Mesendoderm (in vitro differentiated cells): Measurements from ENCODE around the gene PHLPP1.

Experiments used
- DNase-seq: peaks from one replicate; pipeline ENCODE4 v3.0.0; 2013
- H2AK5ac ChIP-seq: 2 replicates; pipeline ENCODE4 v1.6.1; 2013; ENCODE audit warnings: low read length, inconsistent platforms
- H2BK120ac ChIP-seq: 2 replicates; pipeline ENCODE4 v1.6.1; 2013; ENCODE audit warnings: low read depth, mild to moderate bottlenecking, low read length, moderate library complexity, mixed read lengths
- H2BK15ac ChIP-seq: replicated peaks from 2 replicates; pipeline ENCODE4 v1.6.1; 2013; ENCODE audit warnings: low read depth, mild to moderate bottlenecking, moderate library complexity
- H2BK5ac ChIP-seq: 2 replicates; pipeline ENCODE4 v1.6.1; 2013; ENCODE audit warnings: low read length, inconsistent platforms
- H3K18ac ChIP-seq: 2 replicates; pipeline ENCODE4 v1.6.1; 2013; ENCODE audit warnings: mild to moderate bottlenecking, low read length, mixed read lengths
- H3K23ac ChIP-seq: one replicate; pipeline ENCODE4 v1.6.1; 2013; ENCODE audit warnings: low read length
- H3K27ac ChIP-seq: 2 replicates; pipeline ENCODE4 v1.5.1; 2013; ENCODE audit warnings: low read depth, mild to moderate bottlenecking, inconsistent platforms, low read length, moderate library complexity
- H3K27me3 ChIP-seq: 2 replicates; pipeline ENCODE4 v1.6.1; 2013; ENCODE audit warnings: low read length, control low read depth, mild to moderate bottlenecking, inconsistent platforms; ENCODE audit not compliant: insufficient read depth, poor library complexity
- H3K36me3 ChIP-seq: 2 replicates; pipeline ENCODE4 v1.6.1; 2013; ENCODE audit warnings: low read length, inconsistent platforms; ENCODE audit not compliant: control insufficient read depth, insufficient read depth
- H3K4ac ChIP-seq: one replicate; pipeline ENCODE4 v1.6.1; 2013; ENCODE audit warnings: low read depth, mild to moderate bottlenecking, low read length, moderate library complexity
- H3K4me1 ChIP-seq: 2 replicates; pipeline ENCODE4 v1.6.1; 2013; ENCODE audit warnings: low read depth, low read length, inconsistent platforms; ENCODE audit not compliant: control insufficient read depth
- H3K4me2 ChIP-seq: 2 replicates; pipeline ENCODE4 v1.6.1; 2013; ENCODE audit warnings: low read length
- H3K4me3 ChIP-seq: 2 replicates; pipeline ENCODE4 v1.5.1; 2013; ENCODE audit warnings: mild to moderate bottlenecking, low read length
- H3K56ac ChIP-seq: one replicate; pipeline ENCODE4 v1.6.1; 2013; ENCODE audit warnings: low read length
- H3K79me1 ChIP-seq: 2 replicates; pipeline ENCODE4 v1.6.1; 2013; ENCODE audit warnings: low read length, inconsistent platforms
- H3K79me2 ChIP-seq: 2 replicates; pipeline ENCODE4 v1.6.1; 2013; ENCODE audit warnings: mild to moderate bottlenecking, low read length; ENCODE audit not compliant: control insufficient read depth, insufficient read depth
- H3K9ac ChIP-seq: 2 replicates; pipeline ENCODE4 v1.6.1; 2013; ENCODE audit warnings: low read length, inconsistent platforms
- H4K5ac ChIP-seq: one replicate; pipeline ENCODE4 v1.6.1; 2013; ENCODE audit warnings: low read length
- H4K8ac ChIP-seq: one replicate; pipeline ENCODE4 v1.6.1; 2013; ENCODE audit warnings: low read depth, mild to moderate bottlenecking, control low read depth, low read length, moderate library complexity
- WGBS: extraction: QIAGEN DNeasy Blood & Tissue Kit; methylation state at CpG from one replicate; pipeline ENCODE4 v1.1.7; 2013; ENCODE audit warnings: low lambda C conversion rate, missing lambda C conversion rate; ENCODE audit not compliant: insufficient coverage; ENCODE audit errors: extremely low coverage; 5-methylcytosine and 5-hydroxymethylcytosine counted together

PHLPP1 gene

DNA sequence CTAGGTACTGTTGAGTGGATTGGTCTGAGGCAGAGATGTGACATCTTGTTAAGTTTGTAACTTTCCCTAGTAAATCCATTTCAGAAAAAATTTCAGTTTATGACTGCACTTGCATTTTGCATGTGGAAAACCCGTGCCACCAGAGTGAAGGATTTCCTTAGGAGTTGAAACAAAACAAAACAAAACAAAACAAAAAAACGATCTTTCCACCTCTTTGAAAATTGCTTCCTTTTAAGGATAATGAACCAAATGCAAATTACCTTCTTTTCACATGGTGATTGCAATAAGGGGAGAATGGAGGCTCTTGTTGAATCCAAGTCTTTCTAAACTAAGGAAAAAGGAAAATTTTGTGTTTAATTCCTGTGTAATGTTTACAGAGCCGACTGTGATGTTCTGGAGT, 43.2 kb downstream of the PHLPP1 start:
- Histone ChIP-seq H3K27ac (no peak overlapping the region), H3K4me2 (no peak overlapping the region), H4K5ac (no peak overlapping the region), H2BK15ac (no peak overlapping the region), H3K4me1 (peaks cover 14% of the 10 kb centered on the region), H2BK5ac (no peak overlapping the region), H2AK5ac (no peak overlapping the region), H3K56ac (peak overlapping the region; percentile 43), H3K4ac (no peak overlapping the region), H3K27me3 (no peaks in the 10 kb centered on the region), H3K9ac (no peak overlapping the region), H2BK120ac (no peak overlapping the region), H3K4me3 (no peak overlapping the region), H3K79me1 (peaks cover 8% of the 10 kb centered on the region), H3K36me3 (no peaks in the 10 kb centered on the region), H4K8ac (no peak overlapping the region), H3K23ac (no peak overlapping the region), H3K18ac (no peak overlapping the region), H3K79me2 (peaks cover 69% of the 10 kb centered on the region)
- no peak for DNase-seq
- WGBS, result 100% methylated on average over 1 of the region's 3 CpGs

DNA sequence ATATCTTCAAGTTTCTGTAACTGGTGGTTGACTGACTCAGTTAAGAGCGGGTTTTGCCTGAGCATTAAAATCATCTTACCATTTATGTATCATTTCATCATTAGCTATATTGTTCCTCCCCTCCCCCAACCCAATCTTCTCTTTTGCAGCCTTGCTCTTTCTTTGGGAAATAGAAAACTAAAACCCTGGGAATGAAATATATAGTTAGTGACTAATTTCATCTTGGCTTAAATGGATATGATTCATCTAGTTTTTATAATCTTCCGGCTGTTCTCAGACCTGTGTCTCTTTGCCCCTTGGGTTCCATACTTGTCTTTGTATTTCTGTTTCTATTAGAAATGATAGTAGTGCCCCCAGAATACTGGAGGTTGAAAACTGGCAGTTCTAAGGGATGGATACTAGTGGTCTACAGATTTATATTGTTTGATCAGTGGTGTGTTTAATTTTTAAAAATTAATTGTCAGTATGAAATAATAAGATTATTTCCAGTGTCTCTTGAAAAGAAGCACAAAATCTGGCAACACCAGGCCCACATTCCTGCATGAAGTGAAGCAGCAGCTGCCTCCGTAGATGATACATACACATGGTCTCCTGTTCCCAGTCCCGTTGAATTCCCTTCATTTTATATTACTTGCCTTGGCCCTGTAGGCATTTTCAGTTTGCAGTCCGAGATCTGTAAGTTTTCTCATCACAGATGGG, 44.5 kb downstream of the PHLPP1 start:
- H3K79me2 ChIP-seq, result peaks cover 67% of the 10 kb centered on the region
- DNase-seq, result peak; percentile 71
- no CpG with 5 or more reads among the region's 5 CpGs for WGBS
- no peak overlapping the region for H2BK120ac ChIP-seq
- no peak overlapping the region for H4K8ac ChIP-seq
- no peaks in the 10 kb centered on the region for H3K27me3 ChIP-seq
- H3K4me3 ChIP-seq, result no peak overlapping the region
- peaks cover 10% of the 10 kb centered on the region for H3K4me1 ChIP-seq
- no peak overlapping the region for H4K5ac ChIP-seq
- peaks cover 4% of the 10 kb centered on the region for H3K79me1 ChIP-seq
- H3K9ac ChIP-seq, result peak overlapping the region; percentile 9
- H2BK15ac ChIP-seq, result no peak overlapping the region
- H3K36me3 ChIP-seq, result no peaks in the 10 kb centered on the region
- H2AK5ac ChIP-seq, result no peak overlapping the region
- H3K27ac ChIP-seq, result peak overlapping the region; percentile 68
- H3K23ac ChIP-seq, result no peak overlapping the region
- H3K56ac ChIP-seq, result peak overlapping the region; percentile 54
- no peak overlapping the region for H2BK5ac ChIP-seq
- H3K4ac ChIP-seq, result peak overlapping the region; percentile 55
- H3K18ac ChIP-seq, result peak overlapping the region; percentile 39
- peak overlapping the region; percentile 10 for H3K4me2 ChIP-seq

DNA sequence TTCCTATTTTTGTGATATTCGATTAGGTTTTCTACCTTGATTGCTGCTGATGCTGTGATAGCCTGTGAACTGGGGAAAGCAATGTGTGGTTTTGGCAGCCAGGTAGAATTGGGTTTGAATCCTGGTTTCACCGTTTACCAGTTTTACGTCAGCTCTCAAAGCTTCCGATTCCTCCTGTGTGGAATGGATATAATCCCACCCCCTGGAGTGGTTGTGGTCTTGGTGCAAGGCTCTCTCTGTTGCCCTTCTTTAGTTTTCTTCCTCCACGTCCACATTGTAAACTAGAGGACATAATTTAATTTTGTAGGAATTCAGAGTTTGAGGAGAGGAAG, 45.0 kb downstream of the PHLPP1 start:
- Histone ChIP-seq H3K23ac (no peak overlapping the region), H3K4me2 (peak overlapping the region; percentile 10)

DNA sequence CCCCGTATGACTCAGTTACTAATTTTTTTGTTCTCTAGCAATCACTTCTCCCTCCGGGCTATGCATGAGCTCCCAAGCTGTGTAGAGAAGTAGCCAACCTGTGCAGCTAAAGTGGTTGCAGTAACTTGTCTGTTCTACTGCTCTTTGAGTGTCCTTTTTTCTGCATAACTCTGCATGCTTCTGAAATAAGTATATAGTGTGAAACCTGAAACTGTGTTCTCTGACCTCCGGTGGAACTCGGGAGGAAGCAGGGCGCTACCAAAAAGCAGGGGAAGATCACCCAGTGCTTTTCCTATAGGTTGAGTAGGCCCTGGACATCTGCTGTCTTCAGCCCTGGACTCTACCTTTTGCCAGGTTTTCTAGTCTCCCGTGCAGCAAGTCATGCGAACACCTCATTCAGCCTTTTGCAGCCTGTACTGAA, 47.8 kb downstream of the PHLPP1 start:
- peaks cover 7% of the 10 kb centered on the region for H3K4me1 ChIP-seq
- H3K56ac ChIP-seq, result no peak overlapping the region
- no peak overlapping the region for H3K4me2 ChIP-seq
- H3K4me3 ChIP-seq, result no peak overlapping the region
- no peaks in the 10 kb centered on the region for H3K36me3 ChIP-seq
- H3K79me1 ChIP-seq, result peaks cover 3% of the 10 kb centered on the region
- no peaks in the 10 kb centered on the region for H3K27me3 ChIP-seq
- no peak overlapping the region for H4K5ac ChIP-seq
- no peak overlapping the region for H3K27ac ChIP-seq
- WGBS, result no CpG with 5 or more reads among the region's 7 CpGs
- H3K9ac ChIP-seq, result no peak overlapping the region
- peaks cover 61% of the 10 kb centered on the region for H3K79me2 ChIP-seq
- H2BK5ac ChIP-seq, result no peak overlapping the region
- H3K4ac ChIP-seq, result no peak overlapping the region
- H3K23ac ChIP-seq, result no peak overlapping the region
- no peak overlapping the region for H2BK120ac ChIP-seq
- no peak overlapping the region for H4K8ac ChIP-seq
- no peak overlapping the region for H2AK5ac ChIP-seq
- H3K18ac ChIP-seq, result no peak overlapping the region
- no peak overlapping the region for H2BK15ac ChIP-seq
- DNase-seq, result no peak

More for the DNA sequence above, 45.0 kb downstream of the PHLPP1 start:
- H2AK5ac ChIP-seq, result no peak overlapping the region
- DNase-seq, result peak; percentile 84
- H3K27me3 ChIP-seq, result no peaks in the 10 kb centered on the region
- peak overlapping the region; percentile 39 for H3K18ac ChIP-seq
- WGBS, result no CpG with 5 or more reads among the region's 5 CpGs
- H3K36me3 ChIP-seq, result no peaks in the 10 kb centered on the region
- H3K56ac ChIP-seq, result peak overlapping the region; percentile 54
- H4K8ac ChIP-seq, result no peak overlapping the region
- peaks cover 10% of the 10 kb centered on the region for H3K4me1 ChIP-seq
- peaks cover 4% of the 10 kb centered on the region for H3K79me1 ChIP-seq
- H2BK5ac ChIP-seq, result no peak overlapping the region
- H3K4ac ChIP-seq, result peak overlapping the region; percentile 55
- no peak overlapping the region for H4K5ac ChIP-seq
- no peak overlapping the region for H2BK120ac ChIP-seq
- H3K79me2 ChIP-seq, result peaks cover 67% of the 10 kb centered on the region
- H2BK15ac ChIP-seq, result no peak overlapping the region
- no peak overlapping the region for H3K4me3 ChIP-seq
- peak overlapping the region; percentile 68 for H3K27ac ChIP-seq
- peak overlapping the region; percentile 9 for H3K9ac ChIP-seq

DNA sequence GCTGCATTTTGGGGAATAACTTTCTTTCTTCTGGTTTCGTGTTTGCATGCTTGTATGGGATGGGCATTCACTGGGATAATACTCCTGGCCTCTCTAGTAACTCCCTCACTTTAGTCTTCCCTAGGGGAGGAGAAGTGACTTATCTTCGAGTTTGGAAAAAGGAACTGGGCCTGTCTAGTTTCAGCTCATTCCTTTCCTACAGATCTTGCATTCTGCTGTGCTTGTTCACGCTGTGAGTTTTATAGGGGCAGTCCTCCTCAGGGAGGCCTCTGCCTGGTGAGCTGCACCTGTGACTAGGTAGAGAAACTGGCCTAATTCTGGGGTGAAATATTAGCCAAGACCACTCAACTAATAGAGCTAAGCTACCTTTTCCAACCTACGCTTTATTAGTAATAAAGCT, 50.9 kb downstream of the PHLPP1 start:
- H3K4me1 ChIP-seq, result peaks cover 4% of the 10 kb centered on the region
- H3K79me1 ChIP-seq, result peaks cover 3% of the 10 kb centered on the region
- no peak overlapping the region for H2AK5ac ChIP-seq
- DNase-seq, result no peak
- H2BK5ac ChIP-seq, result no peak overlapping the region
- H3K27me3 ChIP-seq, result no peaks in the 10 kb centered on the region
- no peak overlapping the region for H3K4me3 ChIP-seq
- H3K23ac ChIP-seq, result no peak overlapping the region
- no peak overlapping the region for H3K18ac ChIP-seq
- H3K9ac ChIP-seq, result no peak overlapping the region
- no peak overlapping the region for H2BK120ac ChIP-seq
- no peak overlapping the region for H3K4me2 ChIP-seq
- H2BK15ac ChIP-seq, result no peak overlapping the region
- H3K36me3 ChIP-seq, result no peaks in the 10 kb centered on the region
- H3K27ac ChIP-seq, result no peak overlapping the region
- H3K56ac ChIP-seq, result no peak overlapping the region
- H3K79me2 ChIP-seq, result peaks cover 52% of the 10 kb centered on the region
- H4K8ac ChIP-seq, result no peak overlapping the region
- no peak overlapping the region for H3K4ac ChIP-seq
- H4K5ac ChIP-seq, result no peak overlapping the region
- no CpG with 5 or more reads among the region's 4 CpGs for WGBS

DNA sequence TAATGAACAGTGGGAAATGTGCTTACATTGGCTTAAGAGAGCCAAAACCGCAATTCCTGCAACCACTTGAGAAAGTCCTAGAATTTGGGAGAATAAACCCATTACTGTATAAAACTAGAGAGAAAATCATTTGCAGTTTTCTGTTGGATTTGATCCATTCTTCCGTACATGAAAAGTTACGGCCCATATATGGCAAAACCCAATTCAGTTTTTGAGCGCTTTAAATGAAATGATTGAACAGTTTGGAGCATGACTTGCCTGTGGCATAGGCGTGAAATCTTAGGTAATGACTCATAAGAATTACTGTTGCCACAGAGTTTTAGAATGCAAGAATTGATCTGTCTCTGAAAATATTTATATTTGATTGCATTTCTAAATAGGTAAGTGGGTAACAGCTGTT, 52.0 kb downstream of the PHLPP1 start:
- H2BK15ac ChIP-seq, result peak overlapping the region; percentile 25
- no peak overlapping the region for H3K4me2 ChIP-seq
- no peaks in the 10 kb centered on the region for H3K27me3 ChIP-seq
- H4K8ac ChIP-seq, result no peak overlapping the region
- H2AK5ac ChIP-seq, result no peak overlapping the region
- no peak overlapping the region for H2BK120ac ChIP-seq
- no peak overlapping the region for H4K5ac ChIP-seq
- H3K9ac ChIP-seq, result no peak overlapping the region
- peaks cover 57% of the 10 kb centered on the region for H3K79me2 ChIP-seq
- no CpG with 5 or more reads among the region's 5 CpGs for WGBS
- no peak overlapping the region for H3K56ac ChIP-seq
- H3K18ac ChIP-seq, result no peak overlapping the region
- no peak for DNase-seq
- no peak overlapping the region for H3K4ac ChIP-seq
- H3K23ac ChIP-seq, result no peak overlapping the region
- H2BK5ac ChIP-seq, result no peak overlapping the region
- no peaks in the 10 kb centered on the region for H3K36me3 ChIP-seq
- no peak overlapping the region for H3K4me3 ChIP-seq
- peaks cover 4% of the 10 kb centered on the region for H3K4me1 ChIP-seq
- no peak overlapping the region for H3K27ac ChIP-seq
- H3K79me1 ChIP-seq, result peaks cover 3% of the 10 kb centered on the region
